Gastroesophageal sphincter (tissue), 3 donors: Measurements from ENCODE around the gene AAR2.

ENCODE experiments used
- CTCF ChIP-seq, 4 experiments: fragments of 200-600 bp in 2 of 4; fragments of 450-650 bp in 2 of 4; sonication (generic) in 1 of 4; IDR thresholded peaks; one replicate each; pipeline ENCODE4 v1.5.1; 2017 to 2019; ENCODE audit warnings: antibody characterized with exemption in 4 of 4, mild to moderate bottlenecking in 2 of 4, moderate library complexity in 2 of 4
- POLR2A ChIP-seq, 2 donors: fragments of 450-650 bp; IDR thresholded peaks; one replicate each; pipeline ENCODE4 v1.6.1; 2017; ENCODE audit warnings: antibody characterized with exemption in 2 of 2, mild to moderate bottlenecking in 2 of 2, moderate library complexity in 1 of 2
- POLR2AphosphoS5 ChIP-seq: sonication (generic); formaldehyde crosslinking; IDR thresholded peaks from one replicate; pipeline ENCODE4 v1.6.1; 2017; ENCODE audit warnings: antibody characterized with exemption

GRCh38 chr20:36264426-36265246 is 28.4 kb downstream of the AAR2 start:
- TF ChIP-seq CTCF (IDR thresholded peaks at IDR 0.05) (no peak), POLR2A (IDR thresholded peaks at IDR 0.05) (no peak), POLR2AphosphoS5 (no peak)
